ENCODE measurements around the gene UNC13A.

GRCh38 chr19:17735410-17735809, 47.3 kb upstream of the UNC13A start:
- TF ChIP-seq, protein P1, sequence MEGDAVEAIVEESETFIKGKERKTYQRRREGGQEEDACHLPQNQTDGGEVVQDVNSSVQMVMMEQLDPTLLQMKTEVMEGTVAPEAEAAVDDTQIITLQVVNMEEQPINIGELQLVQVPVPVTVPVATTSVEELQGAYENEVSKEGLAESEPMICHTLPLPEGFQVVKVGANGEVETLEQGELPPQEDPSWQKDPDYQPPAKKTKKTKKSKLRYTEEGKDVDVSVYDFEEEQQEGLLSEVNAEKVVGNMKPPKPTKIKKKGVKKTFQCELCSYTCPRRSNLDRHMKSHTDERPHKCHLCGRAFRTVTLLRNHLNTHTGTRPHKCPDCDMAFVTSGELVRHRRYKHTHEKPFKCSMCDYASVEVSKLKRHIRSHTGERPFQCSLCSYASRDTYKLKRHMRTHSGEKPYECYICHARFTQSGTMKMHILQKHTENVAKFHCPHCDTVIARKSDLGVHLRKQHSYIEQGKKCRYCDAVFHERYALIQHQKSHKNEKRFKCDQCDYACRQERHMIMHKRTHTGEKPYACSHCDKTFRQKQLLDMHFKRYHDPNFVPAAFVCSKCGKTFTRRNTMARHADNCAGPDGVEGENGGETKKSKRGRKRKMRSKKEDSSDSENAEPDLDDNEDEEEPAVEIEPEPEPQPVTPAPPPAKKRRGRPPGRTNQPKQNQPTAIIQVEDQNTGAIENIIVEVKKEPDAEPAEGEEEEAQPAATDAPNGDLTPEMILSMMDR (conservative IDR thresholded peaks at IDR 0.05), result no peak
- TF ChIP-seq ZFX (IDR thresholded peaks at IDR 0.05), result no peak
